Measurements from ENCODE around the gene FN3KRP. TPM values are rescaled to one million over a fixed set of nuclear protein-coding genes. Genes with fewer than 3 reads are reported as not detected.

FN3KRP gene
- total and polyA plus RNA-seq, 10 of the 15 experiments (the other 5 are each of a cell fraction or from before 2014, with no cell fraction given): 1.8 to 50.5 (median 26.5) TPM

DNA sequence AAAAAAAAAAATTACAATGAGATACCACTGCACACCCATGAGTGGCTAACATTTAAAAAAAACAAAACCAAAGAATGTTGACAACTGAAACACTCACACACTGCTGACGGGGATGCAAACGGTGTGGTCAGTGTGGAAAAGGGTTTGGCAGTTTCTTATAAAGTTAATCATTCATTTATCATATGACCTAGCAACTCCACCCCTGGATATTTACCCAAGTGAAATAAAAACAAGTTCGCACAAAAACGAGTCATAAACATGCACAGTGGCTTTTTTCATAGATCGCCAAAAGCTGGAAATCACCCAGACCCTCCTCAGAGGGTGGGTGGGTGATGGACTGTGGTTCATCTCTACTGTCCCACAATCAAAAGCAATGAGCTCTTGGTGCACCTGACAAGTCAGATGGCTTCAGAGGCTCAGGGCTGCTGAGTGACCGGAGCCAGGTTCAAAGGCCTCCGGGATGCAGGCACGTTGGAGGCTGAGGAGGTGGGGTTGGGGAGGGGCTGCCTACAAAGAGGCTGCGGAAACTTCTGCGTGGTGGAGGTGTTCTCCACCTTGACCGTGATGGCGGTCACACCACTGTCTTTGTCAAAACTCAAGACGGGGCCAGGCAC, 32.2 kb upstream of the FN3KRP start:
- no peaks in the 10 kb centered on the region for H3K36me3 ChIP-seq (ENCODE audit: control insufficient read depth in 2 of 2, insufficient read depth in 2 of 2, low read length in 1 of 2)
- no peak overlapping the region for H3K27ac ChIP-seq (ENCODE audit: control insufficient read depth, insufficient read depth)
- ChIA-PET SMC1A (ENCODE audit: uncharacterized antibody, unreplicated experiment) (no interaction called here), POLR2A (no interaction called here), CTCF (no interaction called here), RAD21 (ENCODE audit: unreplicated experiment) (no interaction called here)
- 58% methylated on average over 11 of the region's 13 CpGs for whole genome bisulfite sequencing (ENCODE audit: insufficient coverage, insufficient replicate concordance, low lambda C conversion rate, missing lambda C conversion rate)
- H3K9me3 ChIP-seq (replicated peaks; ENCODE audit: control insufficient read depth, insufficient read depth, low read length): no peaks in the 10 kb centered on the region
- peak; percentile 33 for DNase-seq (ENCODE audit: low read depth, low spot score)
- H3K27me3 ChIP-seq (replicated peaks in 1 of 2; ENCODE audit: control insufficient read depth in 2 of 2, insufficient read depth in 2 of 2, low read length in 1 of 2): no peaks in the 10 kb centered on the region
- peak; percentile 93 for ATAC-seq
- no peaks in the 10 kb centered on the region for H4K20me1 ChIP-seq (ENCODE audit: control insufficient read depth, insufficient read depth)
- H3K4me1 ChIP-seq (ENCODE audit: control insufficient read depth, insufficient read depth, low read length): no peaks in the 10 kb centered on the region
- intact Hi-C loops (cut with micrococcal nuclease; ENCODE audit: unreplicated experiment) (no loop called here), in situ Hi-C loops (cut with MboI) (no loop called here)
- H3K4me3 ChIP-seq: no peak overlapping the region
- H3K9ac ChIP-seq (ENCODE audit: control insufficient read depth, insufficient read depth, low read length): no peak overlapping the region
- H3K4me2 ChIP-seq (ENCODE audit: control insufficient read depth, insufficient read depth): no peak overlapping the region
- H3K79me2 ChIP-seq (ENCODE audit: control insufficient read depth, insufficient read depth, low read length): no peaks in the 10 kb centered on the region
- FAIRE-seq: no peak
- no peak overlapping the region for H2AFZ ChIP-seq (ENCODE audit: control insufficient read depth, low read depth, low read length)
- no TSS peak for BruUV-seq (replicated peaks)
- TF ChIP-seq JUND (IDR thresholded peaks at IDR 0.05; ENCODE audit: low read depth, low read length) (no peak), BHLHE40 (IDR thresholded peaks at IDR 0.05; ENCODE audit: borderline replicate concordance in 1 of 2, low read depth in 2 of 2, low read length in 1 of 2) (peak in 1 of 2 experiments; percentile 16; a peak in 1 of 4 replicates), CEBPB (IDR thresholded peaks at IDR 0.05; ENCODE audit: borderline replicate concordance in 1 of 2, low read depth in 2 of 2, low read length in 2 of 2) (no peak), PAX8 (IDR thresholded peaks at IDR 0.05) (no peak), YY1 (IDR thresholded peaks at IDR 0.05; ENCODE audit: low read depth, low read length) (no peak), ZNF384 (IDR thresholded peaks at IDR 0.05; ENCODE audit: borderline replicate concordance, low read depth, low read length) (peak; percentile 84), USF2 (IDR thresholded peaks at IDR 0.05; ENCODE audit: borderline replicate concordance, low read depth, low read length) (no peak; the same call in 1 of the 2 replicates), DPF2 (IDR thresholded peaks at IDR 0.05) (peak; percentile 23; the same call in 1 of the 2 replicates), SIN3A (IDR thresholded peaks at IDR 0.05; ENCODE audit: low read depth, low read length) (no peak), ZNF592 (IDR thresholded peaks at IDR 0.05) (no peak), SMAD5 (IDR thresholded peaks at IDR 0.05; ENCODE audit: low read depth) (no peak), RUNX3 (IDR thresholded peaks at IDR 0.05; ENCODE audit: low read length) (no peak), MYB (IDR thresholded peaks at IDR 0.05; ENCODE audit: borderline replicate concordance, low read depth, low read length) (0 out of 2 replicates have a peak, but pooled peaks have one; percentile 29), CBFB (IDR thresholded peaks at IDR 0.05; ENCODE audit: low read depth) (no peak), TAF1 (IDR thresholded peaks at IDR 0.05; ENCODE audit: borderline replicate concordance, low read depth, low read length) (no peak), PML (IDR thresholded peaks at IDR 0.05; ENCODE audit: low read length) (no peak), TCF12 (IDR thresholded peaks at IDR 0.05; ENCODE audit: low read depth, low read length) (no peak)
- TF ChIP-seq, protein P1, sequence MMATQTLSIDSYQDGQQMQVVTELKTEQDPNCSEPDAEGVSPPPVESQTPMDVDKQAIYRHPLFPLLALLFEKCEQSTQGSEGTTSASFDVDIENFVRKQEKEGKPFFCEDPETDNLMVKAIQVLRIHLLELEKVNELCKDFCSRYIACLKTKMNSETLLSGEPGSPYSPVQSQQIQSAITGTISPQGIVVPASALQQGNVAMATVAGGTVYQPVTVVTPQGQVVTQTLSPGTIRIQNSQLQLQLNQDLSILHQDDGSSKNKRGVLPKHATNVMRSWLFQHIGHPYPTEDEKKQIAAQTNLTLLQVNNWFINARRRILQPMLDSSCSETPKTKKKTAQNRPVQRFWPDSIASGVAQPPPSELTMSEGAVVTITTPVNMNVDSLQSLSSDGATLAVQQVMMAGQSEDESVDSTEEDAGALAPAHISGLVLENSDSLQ (IDR thresholded peaks at IDR 0.05): peak; percentile 28; the same call in 1 of the 2 replicates
- TF ChIP-seq, protein P2, sequence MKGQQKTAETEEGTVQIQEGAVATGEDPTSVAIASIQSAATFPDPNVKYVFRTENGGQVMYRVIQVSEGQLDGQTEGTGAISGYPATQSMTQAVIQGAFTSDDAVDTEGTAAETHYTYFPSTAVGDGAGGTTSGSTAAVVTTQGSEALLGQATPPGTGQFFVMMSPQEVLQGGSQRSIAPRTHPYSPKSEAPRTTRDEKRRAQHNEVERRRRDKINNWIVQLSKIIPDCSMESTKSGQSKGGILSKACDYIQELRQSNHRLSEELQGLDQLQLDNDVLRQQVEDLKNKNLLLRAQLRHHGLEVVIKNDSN (IDR thresholded peaks at IDR 0.05; ENCODE audit: borderline replicate concordance, extremely low read length, insufficient read depth, low read depth, low read length): no peak

Data from GM12878 (cell line).